Gastrocnemius medialis (tissue), 4 donors: ENCODE data around the gene SREBF1. TPM values are rescaled to one million over a fixed set of nuclear protein-coding genes. Genes with fewer than 3 reads are reported as not detected.
"Not testable (repeated sequence)": the region's sequence is repeated elsewhere in the genome, so short reads cannot be mapped to it uniquely, and the experiment has no call there.

Source experiments
- ATAC-seq, 2 donors: fragments of 150-250 bp; one replicate each; pipeline ENCODE4 v1.9.1; 2016
- DNase-seq, 2 donors: peaks; one replicate each; pipeline ENCODE4 v3.0.0-alpha.2; 2019
- H3K27ac ChIP-seq, 4 donors: fragments of 200-600 bp; sonication (generic); 1 replicate in 1 of 4; 2 replicates in 3 of 4; pipeline ENCODE4 v1.5.1; 2016 to 2018; ENCODE audit warnings: mild to moderate bottlenecking in 2 of 4, moderate library complexity in 1 of 4
- H3K27me3 ChIP-seq, 3 donors: fragments of 200-600 bp; sonication (generic) in 2 of 3; 1 replicate in 1 of 3; 2 replicates in 2 of 3; pipeline versions ENCODE4 v1.5.1 to v1.6.0; 2016 to 2019; ENCODE audit warnings: mild to moderate bottlenecking in 1 of 3, moderate library complexity in 1 of 3
- H3K36me3 ChIP-seq, 2 donors: fragments of 200-600 bp; sonication (generic) in 1 of 2; one replicate each; pipeline ENCODE4 v1.5.1; 2017 to 2018
- H3K4me1 ChIP-seq, 2 donors: fragments of 200-600 bp; sonication (generic) in 1 of 2; one replicate each; pipeline ENCODE4 v1.5.1; 2016 to 2017; ENCODE audit warnings: mild to moderate bottlenecking in 2 of 2
- H3K4me3 ChIP-seq, 4 donors: fragments of 200-600 bp; sonication (generic) in 3 of 4; 1 replicate in 1 of 4; 2 replicates in 3 of 4; pipeline ENCODE4 v1.5.1; 2016 to 2019; ENCODE audit warnings: mild to moderate bottlenecking in 2 of 4
- H3K9me3 ChIP-seq, 3 donors: fragments of 200-600 bp; sonication (generic) in 2 of 3; 1 replicate in 1 of 3; 2 replicates in 2 of 3; pipeline ENCODE4 v1.5.1; 2016 to 2019
- POLR2A ChIP-seq, 2 donors: fragments of 450-650 bp; IDR thresholded peaks; one replicate each; pipeline ENCODE4 v1.6.1; 2017; ENCODE audit warnings: antibody characterized with exemption in 2 of 2, mild to moderate bottlenecking in 2 of 2, moderate library complexity in 2 of 2
- in situ Hi-C, 4 donors: fragments of 200-750 bp; cut with MboI; loops; one replicate each; pipeline versions ENCODE4 v1.15.0 to v1.8.0; 2017; ENCODE audit warnings: low sequenced_read_pairs in 4 of 4
- intact Hi-C: fragments of 100-400 bp; cut with DNase I; formaldehyde crosslinking; loops from one replicate; pipeline ENCODE4 v1.15.1; 2023; ENCODE audit warnings: low total_unique reads
- total RNA-seq, 4 donors: library from RNA; depleted of rRNA; stranded (reverse); fragments of >200 nt; gene quantifications; one replicate each; pipeline versions ENCODE4 v1.1.0 to v1.2.3, GENCODE V29; 2016
- TF ChIP-seq, protein P1 (sequence below), 5 experiments: fragments of 450-650 bp in 3 of 5; fragments of 200-600 bp in 2 of 5; sonication (generic) in 2 of 5; IDR thresholded peaks in 4 of 5; conservative IDR thresholded peaks in 1 of 5; 1 replicate in 4 of 5; 2 replicates in 1 of 5; pipeline ENCODE4 v1.5.1; 2016 to 2019; ENCODE audit warnings: antibody characterized with exemption in 5 of 5, mild to moderate bottlenecking in 3 of 5, moderate library complexity in 3 of 5

The SREBF1 gene
- total RNA-seq, 4 donors from 2014 or later, result 11.1 to 64.5 (median 32.3) TPM

GRCh38 chr17:17808706-17809432 is 27.9 kb downstream of the SREBF1 start:
- H3K9me3 ChIP-seq, result no peaks in the 10 kb centered on the region
- H3K27ac ChIP-seq, result no peak overlapping the region
- H3K4me3 ChIP-seq, result no peak overlapping the region
- H3K27me3 ChIP-seq, result no peaks in the 10 kb centered on the region
- ATAC-seq (no peak), DNase-seq (no peak)
- intact Hi-C loops (no loop called here), in situ Hi-C loops (loop anchor here in 2 of 4 donors (5.0 to 10.0 kb wide), 2 partner anchors 48 to 56 kb away; no protein-coding TSS in a partner anchor)
- peaks cover 15 to 23% of the 10 kb centered on the region in 2 donors for H3K4me1 ChIP-seq
- TF ChIP-seq, protein P1, sequence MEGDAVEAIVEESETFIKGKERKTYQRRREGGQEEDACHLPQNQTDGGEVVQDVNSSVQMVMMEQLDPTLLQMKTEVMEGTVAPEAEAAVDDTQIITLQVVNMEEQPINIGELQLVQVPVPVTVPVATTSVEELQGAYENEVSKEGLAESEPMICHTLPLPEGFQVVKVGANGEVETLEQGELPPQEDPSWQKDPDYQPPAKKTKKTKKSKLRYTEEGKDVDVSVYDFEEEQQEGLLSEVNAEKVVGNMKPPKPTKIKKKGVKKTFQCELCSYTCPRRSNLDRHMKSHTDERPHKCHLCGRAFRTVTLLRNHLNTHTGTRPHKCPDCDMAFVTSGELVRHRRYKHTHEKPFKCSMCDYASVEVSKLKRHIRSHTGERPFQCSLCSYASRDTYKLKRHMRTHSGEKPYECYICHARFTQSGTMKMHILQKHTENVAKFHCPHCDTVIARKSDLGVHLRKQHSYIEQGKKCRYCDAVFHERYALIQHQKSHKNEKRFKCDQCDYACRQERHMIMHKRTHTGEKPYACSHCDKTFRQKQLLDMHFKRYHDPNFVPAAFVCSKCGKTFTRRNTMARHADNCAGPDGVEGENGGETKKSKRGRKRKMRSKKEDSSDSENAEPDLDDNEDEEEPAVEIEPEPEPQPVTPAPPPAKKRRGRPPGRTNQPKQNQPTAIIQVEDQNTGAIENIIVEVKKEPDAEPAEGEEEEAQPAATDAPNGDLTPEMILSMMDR (IDR thresholded peaks at IDR 0.05 in 4 of 5, conservative IDR thresholded peaks at IDR 0.05 in 1 of 5), result no peak
- no peak for TF ChIP-seq POLR2A (IDR thresholded peaks at IDR 0.05)
- peaks cover 0 to 26% of the 10 kb centered on the region in 2 donors for H3K36me3 ChIP-seq

DNA sequence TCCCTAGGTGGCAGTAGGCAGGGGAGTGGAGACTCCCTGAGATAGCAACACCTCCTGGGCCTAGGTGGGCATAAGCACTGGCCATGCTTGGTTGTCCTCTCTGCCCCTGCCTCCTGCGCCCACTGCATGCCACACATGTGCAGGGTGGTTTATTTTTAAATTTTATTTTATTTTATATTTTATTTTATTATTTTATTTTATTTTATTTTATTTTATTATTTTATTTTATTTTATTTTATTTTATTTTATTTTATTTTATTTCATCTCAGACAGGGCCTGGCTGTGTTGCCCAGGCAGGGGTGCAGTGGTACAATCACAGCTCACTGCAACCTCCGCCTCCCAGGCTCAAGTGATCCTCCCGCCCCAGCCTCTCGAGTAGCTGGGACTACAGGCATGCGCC is 28.6 kb downstream of the SREBF1 start:
- H3K4me3 ChIP-seq, ATAC-seq, H3K27me3 ChIP-seq, H3K27ac ChIP-seq, intact Hi-C loops, H3K9me3 ChIP-seq, DNase-seq: not testable (repeated sequence)
- peaks cover 15 to 23% of the 10 kb centered on the region in 2 donors for H3K4me1 ChIP-seq
- in situ Hi-C loops, result loop anchor here in 2 of 4 donors (5.0 to 10.0 kb wide), 2 partner anchors 49 to 57 kb away; no protein-coding TSS in a partner anchor
- peaks cover 0 to 22% of the 10 kb centered on the region in 2 donors for H3K36me3 ChIP-seq

DNA sequence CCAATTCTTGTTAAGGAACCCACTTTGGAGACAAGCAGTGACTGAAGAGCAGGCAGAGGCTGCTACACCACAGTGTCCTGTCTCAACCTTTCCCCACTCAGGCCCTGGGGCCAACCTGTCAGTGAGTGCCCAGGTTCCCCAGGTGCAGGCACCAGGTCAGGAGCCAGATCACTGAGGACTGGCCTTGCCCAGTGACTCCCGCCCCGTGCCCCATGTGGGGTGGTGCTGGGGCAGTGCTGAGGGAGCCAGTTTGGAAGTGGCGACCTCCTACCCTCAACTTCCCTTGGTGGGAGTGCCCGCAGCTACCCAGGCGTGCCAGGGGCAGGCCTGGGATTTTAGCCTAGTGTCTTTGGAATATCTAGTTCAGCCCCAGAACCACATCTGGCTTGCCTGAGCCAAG is 29.3 kb downstream of the SREBF1 start:
- Histone ChIP-seq H3K27ac (no peak overlapping the region), H3K36me3 (peaks cover 0 to 15% of the 10 kb centered on the region in 2 donors), H3K9me3 (no peaks in the 10 kb centered on the region), H3K4me1 (peaks cover 15 to 23% of the 10 kb centered on the region in 2 donors), H3K4me3 (no peak overlapping the region), H3K27me3 (no peaks in the 10 kb centered on the region)
- TF ChIP-seq, protein P1 (IDR thresholded peaks at IDR 0.05 in 4 of 5, conservative IDR thresholded peaks at IDR 0.05 in 1 of 5), result no peak
- no peak for TF ChIP-seq POLR2A (IDR thresholded peaks at IDR 0.05)
- DNase-seq (no peak), ATAC-seq (no peak)
- intact Hi-C loops, result no loop called here
- in situ Hi-C loops, result loop anchor here in 2 of 4 donors (5.0 to 10.0 kb wide), 2 partner anchors 50 to 57 kb away; no protein-coding TSS in a partner anchor

- H3K27me3 ChIP-seq, result no peaks in the 10 kb centered on the region
- peaks cover 0 to 12% of the 10 kb centered on the region in 2 donors for H3K36me3 ChIP-seq
- ATAC-seq (no peak), DNase-seq (no peak)
- H3K27ac ChIP-seq, result no peak overlapping the region
- H3K4me1 ChIP-seq, result peaks cover 11 to 19% of the 10 kb centered on the region in 2 donors
- TF ChIP-seq, protein P1 (IDR thresholded peaks at IDR 0.05 in 4 of 5, conservative IDR thresholded peaks at IDR 0.05 in 1 of 5), result no peak
- TF ChIP-seq POLR2A (IDR thresholded peaks at IDR 0.05), result no peak
- H3K4me3 ChIP-seq, result no peak overlapping the region
- intact Hi-C loops, result no loop called here
- in situ Hi-C loops, result loop anchor here in 2 of 4 donors (5.0 to 10.0 kb wide), 2 partner anchors 51 to 58 kb away; no protein-coding TSS in a partner anchor
- no peaks in the 10 kb centered on the region for H3K9me3 ChIP-seq
These were observed 30.0 kb downstream of the SREBF1 start for GRCh38 chr17:17806611-17807274.

- no peak for TF ChIP-seq POLR2A (IDR thresholded peaks at IDR 0.05)
- TF ChIP-seq, protein P1 (IDR thresholded peaks at IDR 0.05 in 4 of 5, conservative IDR thresholded peaks at IDR 0.05 in 1 of 5), result no peak
- peak overlapping the region in 2 of 4 donors; percentile 31 to 46 for H3K27ac ChIP-seq
- H3K4me1 ChIP-seq, result peaks cover 9 to 14% of the 10 kb centered on the region in 2 donors
- no peak for DNase-seq
- no peak overlapping the region for H3K4me3 ChIP-seq
- H3K36me3 ChIP-seq, result peaks cover 0 to 7% of the 10 kb centered on the region in 2 donors
- H3K27me3 ChIP-seq, result no peaks in the 10 kb centered on the region
- no peak for ATAC-seq
- H3K9me3 ChIP-seq, result no peaks in the 10 kb centered on the region
- in situ Hi-C loops, result loop anchor here in 2 of 4 donors (5.0 to 10.0 kb wide), 2 partner anchors 51 to 59 kb away; no protein-coding TSS in a partner anchor
- intact Hi-C loops, result no loop called here
These were observed 30.8 kb downstream of the SREBF1 start for GRCh38 chr17:17806035-17806434.
